GM19099 (cell line): ENCODE data around the gene CD22.

Experiments used
- POLR2A ChIP-seq: IDR thresholded peaks from 3 replicates; pipeline ENCODE4 v1.6.1; 2011; ENCODE audit warnings: low read depth; ENCODE audit not compliant: insufficient read length; ENCODE audit errors: extremely low read depth

Gene CD22

DNA sequence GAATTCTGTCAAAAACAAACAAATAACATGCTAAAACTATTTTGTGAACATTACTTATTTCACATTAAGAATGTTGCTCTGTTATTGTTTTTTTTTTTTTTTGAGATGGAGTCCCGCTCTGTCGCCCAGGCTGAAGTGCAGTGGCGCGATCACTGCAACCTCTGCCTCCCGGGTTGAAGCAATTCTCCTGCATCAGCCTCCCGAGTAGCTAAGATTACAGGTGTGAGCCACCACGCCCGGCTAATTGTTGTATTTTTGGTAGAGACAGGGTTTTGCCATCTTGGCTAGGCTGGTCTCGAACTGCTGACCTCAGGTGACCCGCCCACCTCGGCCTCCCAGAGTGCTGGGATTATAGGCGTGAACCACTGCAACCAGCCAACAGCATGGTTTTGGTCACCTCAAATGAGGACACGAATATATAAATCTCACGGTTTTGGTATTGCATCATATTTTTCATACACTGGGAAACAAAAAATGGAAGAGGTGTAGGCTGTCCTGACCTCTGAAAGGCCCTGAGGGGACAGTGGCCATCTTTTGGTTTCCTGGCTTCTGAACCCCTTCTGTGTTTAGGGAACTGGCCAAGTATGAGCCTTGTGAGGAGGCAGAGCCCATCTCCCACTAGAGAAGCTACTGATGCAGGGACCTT, 67.4 kb downstream of the CD22 start:
- no peak for TF ChIP-seq POLR2A
